Ammon's horn (tissue), 1 donor: ENCODE measurements around the gene JAZF1.

Experiments used
- DNase-seq: peaks from one replicate; pipeline ENCODE4 v3.0.0-alpha.2; 2016; ENCODE audit warnings: low spot score

Gene JAZF1

DNA sequence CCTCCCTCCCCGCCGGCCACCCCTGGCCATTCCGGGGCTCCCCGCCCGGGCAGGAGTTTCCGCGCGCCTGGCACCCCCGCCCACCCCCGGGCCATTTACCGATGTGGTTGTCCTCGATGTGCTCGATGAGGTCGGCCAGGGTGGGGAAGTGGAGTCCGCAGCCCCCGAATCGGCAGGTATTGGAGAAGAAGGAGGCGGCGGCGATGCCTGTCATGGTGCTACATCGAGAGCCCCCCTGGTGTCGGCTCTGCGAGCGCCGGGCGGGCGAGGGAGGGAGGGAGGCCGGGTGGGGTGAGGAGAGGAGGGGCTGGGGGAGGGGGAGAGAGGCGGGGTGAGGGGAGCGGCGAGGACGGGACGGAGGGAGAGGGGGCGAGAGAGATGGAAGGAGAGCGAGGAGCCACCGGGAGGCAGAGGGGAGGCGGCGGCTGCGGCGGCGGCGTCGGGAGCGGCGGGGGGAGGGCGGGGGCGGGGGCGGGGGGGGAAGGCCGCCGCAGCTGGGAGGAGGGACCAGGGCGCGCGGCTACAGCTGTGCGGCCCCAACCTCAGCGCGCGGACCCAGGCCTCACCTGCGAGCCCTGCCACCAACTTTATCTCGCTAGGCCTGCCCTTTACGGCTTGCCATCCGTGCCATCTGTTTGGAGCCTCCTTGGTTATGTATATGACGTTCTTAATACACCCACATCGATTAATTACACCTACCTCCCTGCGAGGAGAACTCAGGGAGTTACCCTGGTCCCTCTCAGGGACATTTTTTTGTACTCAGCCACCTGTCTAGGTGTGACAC, at the start of gene JAZF1:
TSS of gene JAZF1 (minus strand) at position 432 of the 784 bp plus-strand sequence.
- peak; percentile 70 for DNase-seq

DNA sequence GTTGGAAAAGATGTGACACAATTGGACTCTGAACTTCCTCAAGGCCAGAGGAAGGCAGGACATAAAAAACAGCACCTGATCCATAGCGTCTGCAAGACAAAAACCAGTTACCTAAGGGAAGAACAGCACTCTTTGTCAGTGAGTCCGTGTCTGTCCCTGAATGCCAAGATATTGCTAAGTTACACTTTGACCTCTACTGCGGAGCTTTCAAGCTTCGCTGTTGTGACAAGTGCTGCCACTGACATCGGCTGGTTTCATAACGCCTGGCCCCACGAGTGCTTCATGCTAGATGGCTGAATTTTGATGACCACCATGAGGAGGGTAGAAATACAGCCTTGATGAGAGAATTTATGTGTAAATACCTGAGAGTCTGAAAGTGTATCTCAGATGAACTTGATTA, 49.7 kb upstream of the JAZF1 start:
- DNase-seq: no peak

DNA sequence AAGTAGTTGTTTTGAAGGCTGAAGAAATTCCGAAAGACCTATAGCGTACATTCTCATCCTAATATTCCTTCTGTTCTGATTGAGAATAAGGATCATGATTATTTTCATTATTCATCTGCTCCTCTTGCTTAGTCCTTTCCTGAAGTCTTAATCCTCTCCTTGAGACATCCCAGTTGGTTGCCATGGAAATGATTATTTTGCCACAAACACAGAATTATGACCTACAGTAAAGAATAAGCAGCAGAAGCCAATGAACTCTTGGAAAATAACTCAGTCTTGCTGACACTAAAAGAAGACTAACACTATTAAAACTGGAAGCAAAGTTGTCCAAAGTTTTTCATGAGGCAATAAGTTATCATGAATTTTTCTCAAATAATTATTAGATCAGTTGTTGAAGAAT, 47.8 kb upstream of the JAZF1 start:
- DNase-seq: no peak

DNA sequence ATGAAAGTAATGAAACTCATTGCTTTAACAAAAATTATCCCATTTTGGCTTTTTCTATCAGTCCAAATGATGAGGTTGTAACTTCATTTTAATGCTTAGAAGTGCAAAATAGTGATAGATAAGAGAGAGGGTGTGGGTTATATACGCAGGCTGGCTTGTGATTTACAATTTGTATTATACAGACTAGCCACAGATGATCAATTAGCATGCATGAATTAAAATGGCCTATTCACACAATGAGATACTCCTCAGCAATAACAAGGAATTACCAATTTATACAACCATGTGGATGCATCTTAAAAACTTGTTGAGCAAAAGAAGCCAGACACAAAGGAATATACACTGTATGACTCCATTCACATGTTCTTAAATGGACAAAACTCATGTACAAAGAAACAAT, 45.4 kb upstream of the JAZF1 start:
- DNase-seq: no peak

DNA sequence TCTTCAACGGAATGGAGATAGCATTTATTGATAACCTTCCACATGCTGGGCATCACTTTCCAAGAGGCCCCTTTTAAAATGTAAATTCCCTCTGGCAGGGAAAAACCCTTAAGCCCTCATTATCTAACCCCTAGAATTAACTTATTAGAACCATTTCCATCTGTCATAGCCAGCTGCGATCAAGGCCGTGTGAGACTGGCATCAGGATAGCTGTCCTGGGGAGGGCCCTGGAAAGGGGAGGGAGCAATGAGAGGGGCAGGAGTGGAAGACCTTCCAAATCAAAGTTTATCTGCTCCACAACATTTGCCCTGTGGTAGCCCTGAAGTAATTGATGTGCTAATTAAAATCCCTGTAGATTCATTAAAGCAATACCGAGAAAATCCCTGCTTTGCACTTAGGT, 45.0 kb upstream of the JAZF1 start:
- no peak for DNase-seq

DNA sequence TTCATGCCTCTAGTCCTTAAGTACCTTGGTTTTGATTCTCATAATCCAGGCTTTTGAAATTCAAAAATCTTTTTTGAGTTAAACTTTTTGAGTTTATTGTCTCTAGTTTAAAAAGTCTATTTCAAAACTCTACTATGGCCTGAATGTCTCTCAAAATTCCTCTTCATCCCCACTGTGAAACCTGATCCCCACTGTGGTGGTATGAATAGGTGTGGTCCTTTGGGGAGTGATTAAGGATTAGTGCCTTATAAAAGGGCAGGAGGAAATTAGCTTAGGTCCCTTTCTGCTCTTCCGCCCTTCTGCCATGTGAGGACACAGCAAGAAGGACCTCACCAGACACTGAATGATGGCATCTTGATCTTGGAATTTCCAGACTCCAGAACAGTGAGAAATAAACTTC, 44.1 kb upstream of the JAZF1 start:
- DNase-seq: no peak

DNA sequence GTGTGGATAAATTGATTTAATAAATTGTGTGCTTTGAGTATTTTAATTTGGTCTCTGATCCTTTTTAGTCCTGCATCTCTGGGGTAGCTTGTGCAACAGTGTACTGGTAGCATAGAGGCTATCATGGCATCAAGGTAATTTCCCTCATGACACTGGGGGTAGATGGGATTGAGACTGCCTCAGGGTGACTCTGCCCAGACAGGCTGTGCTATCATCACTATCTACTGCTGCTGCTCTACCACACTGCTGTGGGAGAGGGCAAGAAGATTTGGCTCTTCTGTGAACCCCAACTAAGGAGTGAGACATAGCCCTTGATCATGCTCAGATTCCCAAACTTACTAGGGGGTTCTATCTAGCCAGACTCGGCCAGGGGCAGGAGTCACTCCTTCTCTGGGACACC, 43.6 kb upstream of the JAZF1 start:
- no peak for DNase-seq

DNA sequence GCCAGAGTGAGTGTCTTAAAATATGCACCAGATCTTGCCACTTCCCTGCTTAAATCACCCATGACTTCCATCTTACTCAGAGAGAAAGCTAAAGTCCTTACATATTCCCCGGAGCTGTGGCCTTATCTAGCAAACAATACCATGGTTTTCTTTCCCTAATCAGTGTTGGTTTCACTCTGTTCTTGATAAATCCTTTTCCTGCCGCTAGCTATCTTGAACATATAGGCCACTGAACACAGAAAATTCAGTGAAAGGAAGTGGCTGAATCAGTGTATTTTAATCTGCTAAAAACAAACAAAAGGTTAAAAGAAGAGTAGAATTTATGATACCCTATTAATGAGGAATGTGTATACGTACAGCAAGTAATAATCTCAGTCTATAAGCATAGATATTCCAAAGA, 42.0 kb upstream of the JAZF1 start:
- DNase-seq: no peak

DNA sequence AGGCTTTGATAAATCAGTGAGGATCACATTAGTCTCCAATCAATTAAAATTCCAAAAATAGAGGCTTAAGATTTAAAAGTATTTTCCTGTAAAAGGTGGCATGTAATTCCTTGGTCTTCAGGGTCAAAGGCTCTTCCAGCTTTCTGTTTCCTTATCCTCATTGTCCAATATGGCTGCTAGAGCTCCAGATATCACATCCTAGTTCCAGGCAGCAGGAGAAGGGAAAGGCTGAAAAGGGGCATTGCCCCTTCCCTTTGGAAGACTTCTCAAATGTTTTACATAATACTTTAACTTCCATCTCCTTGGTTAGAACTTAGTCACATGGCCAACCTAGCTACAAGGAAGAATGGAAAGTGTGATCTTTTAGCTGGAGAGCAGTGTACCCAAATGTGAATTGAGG, 39.2 kb upstream of the JAZF1 start:
- no peak for DNase-seq

DNA sequence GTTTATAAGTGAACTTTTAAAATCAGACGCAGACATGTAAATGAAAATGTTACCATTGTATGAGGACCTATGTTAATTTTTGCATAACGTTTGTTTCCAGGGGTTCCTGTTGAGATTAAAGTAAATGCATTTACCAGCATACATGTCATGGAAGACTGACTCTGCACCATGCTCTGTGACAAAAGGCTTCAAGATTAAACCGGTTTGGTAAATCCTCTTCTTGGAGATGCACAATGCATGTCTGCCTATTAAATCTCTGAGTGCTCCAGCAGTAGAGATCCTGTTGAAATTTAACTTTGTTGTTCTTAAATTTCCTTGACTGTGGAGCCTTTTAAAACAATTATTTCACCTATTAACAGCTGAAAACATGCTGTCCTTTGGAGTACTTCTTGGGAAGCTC, 36.5 kb upstream of the JAZF1 start:
- no peak for DNase-seq

DNA sequence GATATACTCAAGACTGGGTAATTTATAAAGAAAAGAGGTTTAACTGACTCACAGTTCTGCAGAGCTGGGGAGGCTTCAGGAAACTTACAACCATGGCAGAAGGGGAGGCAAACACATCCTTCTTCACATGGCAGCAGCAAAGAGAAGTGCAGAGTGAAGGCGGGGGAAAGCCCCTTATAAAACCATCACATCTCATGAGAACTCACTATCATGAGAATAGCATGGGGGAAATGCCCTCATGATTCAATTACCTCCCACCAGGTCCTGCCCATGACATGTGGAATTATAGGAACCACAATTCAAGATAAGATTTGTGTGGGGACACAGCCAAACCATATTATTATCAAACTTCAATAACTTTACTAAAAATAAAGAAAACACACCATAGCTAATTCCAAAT, 30.4 kb upstream of the JAZF1 start:
- DNase-seq: no peak

DNA sequence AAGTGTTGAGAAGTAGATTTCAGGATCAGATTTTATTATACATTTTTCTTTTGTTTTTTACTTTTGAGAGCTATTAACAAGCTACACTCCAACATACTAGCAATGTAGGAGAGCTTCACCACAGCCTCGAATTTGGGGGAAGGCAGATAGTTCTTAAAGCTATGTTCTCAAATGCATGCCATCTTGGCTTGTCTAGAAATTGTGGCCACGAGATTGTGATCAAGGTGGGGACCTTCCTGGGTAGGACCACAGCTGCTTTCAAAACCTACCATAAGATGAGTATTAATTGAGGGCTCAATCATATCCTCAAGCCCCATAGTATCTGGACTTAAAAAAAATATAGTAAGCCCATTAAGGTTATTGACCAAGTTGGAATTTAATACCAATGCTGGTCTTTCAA, 27.9 kb upstream of the JAZF1 start:
- DNase-seq: no peak

DNA sequence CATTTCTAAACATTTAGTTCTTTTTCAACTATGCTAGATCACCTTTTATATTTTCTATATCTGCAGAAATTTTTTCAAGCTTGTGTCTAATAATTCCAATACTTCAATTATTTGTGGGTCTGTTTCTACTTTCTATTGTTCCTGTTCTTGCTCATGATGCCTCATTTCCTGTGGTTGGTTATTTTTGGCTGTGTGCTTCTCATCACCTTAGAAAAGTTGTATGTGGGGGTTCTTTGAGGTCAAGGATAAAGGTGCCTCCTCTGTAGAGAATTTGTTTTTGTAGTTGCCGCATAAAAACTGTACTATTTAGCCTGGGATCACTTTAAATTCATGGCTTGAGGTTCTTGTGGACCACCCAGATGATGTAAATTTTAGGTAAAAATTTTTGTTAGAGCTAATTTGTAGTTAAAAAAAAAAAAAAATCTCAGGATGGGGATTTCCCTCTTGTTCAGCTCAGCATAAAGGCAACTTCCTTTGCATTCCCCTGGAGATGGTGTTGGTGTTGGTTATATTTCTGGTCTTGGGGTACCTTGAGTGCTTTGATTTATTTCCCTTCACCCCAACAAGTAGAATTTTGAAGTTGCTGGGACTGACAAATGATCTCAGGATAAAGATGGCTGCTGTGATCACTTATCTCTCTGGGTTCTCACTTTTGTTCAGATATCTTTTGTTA, 27.0 kb upstream of the JAZF1 start:
- DNase-seq: no peak

DNA sequence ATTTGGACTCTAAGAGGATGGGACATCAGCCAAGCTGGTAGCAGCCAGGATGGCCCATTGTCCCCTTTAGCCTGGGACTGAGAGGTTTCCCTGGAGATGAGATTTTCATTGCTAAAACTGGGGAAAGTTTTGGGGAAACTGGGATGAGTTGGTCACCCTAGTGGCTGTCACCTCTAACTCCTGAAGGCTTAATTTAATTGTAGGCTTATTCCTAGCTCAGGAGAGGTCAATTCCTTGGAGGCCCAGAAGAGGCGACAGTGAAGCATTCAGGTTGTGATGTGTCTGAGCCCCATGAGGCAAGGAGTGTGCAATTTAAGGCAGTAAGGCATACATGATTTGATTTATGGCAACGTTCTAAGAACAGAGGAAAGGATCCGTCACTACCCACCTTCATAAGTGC, 24.9 kb upstream of the JAZF1 start:
- DNase-seq: no peak

DNA sequence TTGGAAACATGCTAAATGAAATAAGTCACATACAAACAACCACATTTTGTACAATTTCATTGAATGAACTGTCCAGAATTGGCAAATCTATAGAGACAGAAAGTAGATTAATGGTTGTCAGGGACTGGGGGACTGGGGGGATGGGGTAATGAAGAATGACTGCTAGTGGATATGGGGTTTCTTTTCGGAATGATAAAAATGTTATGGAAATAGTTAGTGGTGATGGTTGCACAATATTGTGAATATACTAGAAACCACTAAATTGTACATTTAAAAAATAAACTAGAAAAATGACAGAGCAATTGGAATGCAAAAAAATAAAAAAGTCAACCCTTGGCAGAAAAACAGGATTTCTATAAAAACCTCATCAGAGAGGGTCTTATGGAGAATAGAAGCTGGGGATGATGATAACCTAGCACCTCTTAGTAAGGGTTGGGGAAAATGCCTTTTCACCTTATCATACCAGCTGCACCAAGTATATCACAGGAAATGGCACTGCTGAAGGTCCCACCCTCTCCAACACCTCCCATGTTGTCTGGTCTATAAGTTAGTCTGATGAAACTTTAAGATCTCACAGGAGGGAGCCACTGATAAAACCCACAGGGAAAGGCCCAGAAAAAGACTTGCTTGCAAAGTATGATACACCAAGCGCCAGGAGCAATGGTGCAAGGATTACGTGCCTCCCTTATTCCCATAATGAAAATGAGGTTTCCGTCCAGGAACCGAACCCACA, 23.1 kb upstream of the JAZF1 start:
- DNase-seq: no peak

DNA sequence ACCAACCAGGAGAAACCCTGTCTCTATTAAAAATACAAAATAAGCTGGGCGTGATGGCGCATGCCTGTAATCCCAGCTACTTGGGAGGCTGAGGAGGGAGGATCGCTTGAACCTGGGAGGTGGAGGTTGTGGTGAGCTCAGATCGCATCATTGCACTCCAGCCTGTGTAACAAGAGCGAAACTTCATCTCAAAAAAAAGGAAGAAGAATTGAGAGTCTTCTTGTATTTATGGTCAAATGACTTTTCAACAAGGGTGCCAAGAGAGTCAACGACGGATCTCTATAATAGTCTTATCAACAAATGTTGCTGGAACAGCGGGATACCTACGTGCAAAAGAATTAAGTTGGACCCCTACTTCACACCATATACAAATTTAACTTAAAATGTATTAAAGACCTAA, 21.6 kb upstream of the JAZF1 start:
- no peak for DNase-seq

DNA sequence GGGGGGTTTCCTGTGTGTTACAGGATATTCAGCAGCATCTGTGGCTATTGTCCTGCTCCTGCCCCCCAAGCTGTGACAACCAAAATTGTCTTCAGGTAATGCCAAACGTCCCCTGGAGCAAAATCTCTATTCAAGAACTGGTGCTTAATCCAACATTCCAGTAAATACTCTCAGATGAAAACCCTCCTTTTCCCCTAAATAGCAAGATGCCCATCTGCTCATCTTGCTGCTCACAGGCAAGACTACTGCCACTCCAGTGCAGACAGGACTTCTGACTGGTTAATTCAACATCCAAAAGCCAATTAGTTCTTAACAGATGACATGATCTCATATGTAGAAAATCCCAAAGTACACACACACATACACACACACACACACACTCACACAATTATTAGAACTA, 20.5 kb upstream of the JAZF1 start:
- DNase-seq: no peak

DNA sequence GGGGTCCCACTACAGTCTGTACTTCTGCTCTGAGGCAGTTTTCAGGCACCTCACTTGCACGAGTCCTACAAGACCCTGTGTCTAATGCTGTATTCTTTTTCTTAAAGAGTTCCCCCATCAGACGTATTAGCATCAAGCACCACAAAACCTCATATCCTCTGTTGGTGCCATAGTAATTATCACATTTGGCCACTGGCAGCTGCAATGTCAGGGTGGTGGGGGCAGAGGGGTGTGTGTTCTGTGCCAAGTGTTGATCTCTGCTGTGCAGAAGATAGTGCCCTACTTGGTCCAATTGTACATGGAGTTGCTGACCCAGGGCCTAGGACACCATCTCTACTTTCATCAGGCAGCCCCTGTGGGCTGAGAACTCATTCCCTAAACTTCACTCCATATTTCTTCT, 20.0 kb upstream of the JAZF1 start:
- no peak for DNase-seq

DNA sequence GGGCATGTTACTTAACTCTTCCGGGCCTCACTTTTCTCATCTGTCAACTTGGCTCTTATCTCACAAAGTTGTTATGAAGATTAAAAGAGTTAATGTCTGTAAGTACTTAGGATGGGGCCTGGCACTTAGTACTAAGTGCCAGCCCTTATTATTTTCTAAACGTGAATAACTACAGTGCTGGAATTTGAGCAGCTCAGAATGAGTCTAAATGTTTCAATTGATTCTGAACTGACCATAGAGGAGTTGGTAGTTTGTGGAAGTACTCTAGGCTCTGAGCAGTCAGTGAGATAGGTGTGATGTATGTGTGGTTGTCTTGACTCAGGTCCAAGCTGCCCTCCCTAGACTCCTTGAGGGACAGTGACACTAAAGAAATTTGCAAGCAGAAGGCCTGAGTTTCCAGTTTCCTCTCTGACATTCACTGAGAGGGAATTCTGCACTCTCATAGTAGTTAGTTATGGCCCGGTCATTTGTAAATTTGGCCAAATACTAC, 18.5 kb upstream of the JAZF1 start:
- no peak for DNase-seq

DNA sequence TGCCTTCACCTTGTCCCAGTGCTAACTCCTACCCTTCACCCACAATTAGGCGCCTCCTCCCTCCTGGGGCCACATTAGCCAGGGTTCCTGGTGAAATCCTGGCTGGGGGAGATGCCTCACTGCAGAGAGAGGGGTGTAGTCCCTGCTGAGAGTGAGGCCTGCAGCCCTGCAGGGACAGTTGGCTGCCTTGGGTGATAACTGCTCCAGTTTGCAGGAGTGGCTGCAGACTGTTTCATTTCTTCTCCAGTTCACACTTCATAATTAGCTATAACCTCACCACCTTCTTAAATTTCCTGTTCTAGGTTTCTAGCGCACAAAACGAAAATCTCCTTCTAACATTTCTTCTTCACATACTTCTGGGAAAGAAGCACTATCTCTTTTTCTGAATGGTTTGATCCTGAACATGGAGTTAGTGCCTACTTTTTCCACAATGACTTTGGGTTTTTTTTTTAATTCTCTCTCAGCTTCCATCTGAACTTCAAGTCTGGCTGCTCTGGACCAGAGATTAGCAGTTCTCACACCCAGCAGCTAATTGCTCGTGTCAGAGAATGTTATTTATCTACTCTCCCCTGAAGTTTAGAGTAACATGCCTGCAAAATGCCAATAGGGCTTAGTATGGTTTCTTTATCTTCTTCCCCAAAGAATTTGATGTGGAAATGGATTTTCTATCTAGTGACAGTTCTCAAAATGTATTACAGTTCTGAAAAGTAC, 15.5 kb upstream of the JAZF1 start:
- DNase-seq: no peak

DNA sequence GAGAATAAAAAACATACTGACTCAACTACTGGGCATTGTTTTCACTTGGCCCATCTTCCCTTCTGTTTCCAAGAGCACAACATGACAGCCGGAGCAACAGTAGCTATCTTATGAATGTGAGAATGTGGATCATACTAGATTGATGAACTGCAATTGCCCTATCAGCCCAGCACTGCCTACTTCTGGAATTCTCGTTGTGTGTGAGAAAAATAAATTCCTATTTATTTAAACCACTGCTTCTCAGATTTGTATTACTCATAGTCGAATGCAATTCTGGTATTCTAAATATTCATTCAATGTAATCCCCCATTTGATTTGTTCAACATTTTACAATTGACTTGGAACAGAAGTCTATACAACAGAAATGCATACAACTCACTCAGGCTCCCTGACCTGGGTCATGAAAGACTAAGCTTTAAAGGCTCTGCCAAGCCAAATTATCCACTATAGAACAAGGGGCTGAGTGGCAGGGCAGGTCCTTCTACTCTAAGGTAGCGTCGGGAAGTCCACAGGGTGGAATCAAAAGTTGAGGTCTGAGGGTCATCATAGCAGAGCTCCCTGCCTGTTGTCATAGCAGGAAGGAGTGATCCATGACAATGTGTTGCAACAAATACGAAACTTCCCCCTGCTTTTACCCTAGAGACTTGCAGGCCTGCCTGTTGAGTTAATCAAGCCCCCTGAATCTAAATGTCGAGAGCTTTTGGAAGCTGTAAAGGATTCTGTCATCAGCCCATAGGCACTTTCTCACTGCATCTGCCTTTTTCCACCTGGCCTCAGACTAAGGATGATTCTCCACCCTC, 12.4 kb upstream of the JAZF1 start:
- no peak for DNase-seq

DNA sequence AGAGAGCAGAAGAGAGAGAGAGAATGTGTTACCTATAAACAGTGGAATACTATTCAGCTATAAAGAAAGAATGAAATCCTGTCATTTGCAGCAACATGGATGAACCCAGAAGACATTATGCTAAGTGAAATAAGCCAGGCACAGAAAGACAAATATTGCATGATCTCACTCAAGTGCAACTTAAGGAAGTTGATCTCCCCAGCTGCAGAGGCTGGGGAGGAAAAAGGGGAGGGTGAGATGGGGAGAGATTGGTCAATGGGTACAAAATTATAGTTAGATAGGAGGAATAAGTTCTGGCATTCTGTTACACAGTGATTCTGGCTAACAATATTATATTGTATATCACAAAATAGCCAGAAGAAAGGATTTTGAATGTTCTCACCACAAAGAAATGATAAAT, 11.2 kb upstream of the JAZF1 start:
- no peak for DNase-seq
